GM12865 (cell line): ENCODE measurements around the gene PNP.
"Not testable (repeated sequence)": the region's sequence is repeated elsewhere in the genome, so short reads cannot be mapped to it uniquely, and the experiment has no call there.

Experiments used
- DNase-seq: peaks from one replicate; pipeline ENCODE4 v3.0.0; 2010; ENCODE audit warnings: low read depth
- H3K4me3 ChIP-seq: 2 replicates; pipeline ENCODE4 v1.5.1; 2011; ENCODE audit warnings: mild to moderate bottlenecking, low read depth, low read length, control low read depth
- TF ChIP-seq, protein P1 (sequence below): IDR thresholded peaks from 2 replicates; pipeline ENCODE4 v1.5.1; 2011; ENCODE audit warnings: low read length, control low read depth, low read depth, inconsistent platforms; ENCODE audit not compliant: insufficient read depth; ENCODE audit errors: missing control alignments

Gene PNP

DNA sequence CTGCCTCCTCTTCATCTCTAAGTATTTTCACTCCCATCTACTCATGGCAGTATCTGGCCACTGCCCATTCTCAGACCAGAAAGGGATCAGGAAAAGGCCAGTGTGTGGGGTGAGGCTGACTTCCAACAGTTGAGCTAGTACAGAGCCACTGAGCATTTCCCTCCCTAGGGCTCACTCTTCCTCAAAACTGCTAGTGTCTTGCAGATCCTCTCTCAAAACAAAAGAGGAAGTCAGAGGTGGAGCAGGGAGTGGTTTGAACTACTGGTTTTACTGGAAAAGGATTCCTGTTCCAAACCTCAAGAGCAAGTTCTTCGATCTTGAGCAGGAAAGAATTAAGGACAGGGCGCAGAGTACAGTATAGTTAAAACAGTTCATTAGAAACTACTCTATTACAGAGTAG lies 24.4 kb downstream of the PNP start:
- peak; percentile 33 for DNase-seq
- TF ChIP-seq, protein P1, sequence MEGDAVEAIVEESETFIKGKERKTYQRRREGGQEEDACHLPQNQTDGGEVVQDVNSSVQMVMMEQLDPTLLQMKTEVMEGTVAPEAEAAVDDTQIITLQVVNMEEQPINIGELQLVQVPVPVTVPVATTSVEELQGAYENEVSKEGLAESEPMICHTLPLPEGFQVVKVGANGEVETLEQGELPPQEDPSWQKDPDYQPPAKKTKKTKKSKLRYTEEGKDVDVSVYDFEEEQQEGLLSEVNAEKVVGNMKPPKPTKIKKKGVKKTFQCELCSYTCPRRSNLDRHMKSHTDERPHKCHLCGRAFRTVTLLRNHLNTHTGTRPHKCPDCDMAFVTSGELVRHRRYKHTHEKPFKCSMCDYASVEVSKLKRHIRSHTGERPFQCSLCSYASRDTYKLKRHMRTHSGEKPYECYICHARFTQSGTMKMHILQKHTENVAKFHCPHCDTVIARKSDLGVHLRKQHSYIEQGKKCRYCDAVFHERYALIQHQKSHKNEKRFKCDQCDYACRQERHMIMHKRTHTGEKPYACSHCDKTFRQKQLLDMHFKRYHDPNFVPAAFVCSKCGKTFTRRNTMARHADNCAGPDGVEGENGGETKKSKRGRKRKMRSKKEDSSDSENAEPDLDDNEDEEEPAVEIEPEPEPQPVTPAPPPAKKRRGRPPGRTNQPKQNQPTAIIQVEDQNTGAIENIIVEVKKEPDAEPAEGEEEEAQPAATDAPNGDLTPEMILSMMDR: no peak
- H3K4me3 ChIP-seq: no peak overlapping the region

DNA sequence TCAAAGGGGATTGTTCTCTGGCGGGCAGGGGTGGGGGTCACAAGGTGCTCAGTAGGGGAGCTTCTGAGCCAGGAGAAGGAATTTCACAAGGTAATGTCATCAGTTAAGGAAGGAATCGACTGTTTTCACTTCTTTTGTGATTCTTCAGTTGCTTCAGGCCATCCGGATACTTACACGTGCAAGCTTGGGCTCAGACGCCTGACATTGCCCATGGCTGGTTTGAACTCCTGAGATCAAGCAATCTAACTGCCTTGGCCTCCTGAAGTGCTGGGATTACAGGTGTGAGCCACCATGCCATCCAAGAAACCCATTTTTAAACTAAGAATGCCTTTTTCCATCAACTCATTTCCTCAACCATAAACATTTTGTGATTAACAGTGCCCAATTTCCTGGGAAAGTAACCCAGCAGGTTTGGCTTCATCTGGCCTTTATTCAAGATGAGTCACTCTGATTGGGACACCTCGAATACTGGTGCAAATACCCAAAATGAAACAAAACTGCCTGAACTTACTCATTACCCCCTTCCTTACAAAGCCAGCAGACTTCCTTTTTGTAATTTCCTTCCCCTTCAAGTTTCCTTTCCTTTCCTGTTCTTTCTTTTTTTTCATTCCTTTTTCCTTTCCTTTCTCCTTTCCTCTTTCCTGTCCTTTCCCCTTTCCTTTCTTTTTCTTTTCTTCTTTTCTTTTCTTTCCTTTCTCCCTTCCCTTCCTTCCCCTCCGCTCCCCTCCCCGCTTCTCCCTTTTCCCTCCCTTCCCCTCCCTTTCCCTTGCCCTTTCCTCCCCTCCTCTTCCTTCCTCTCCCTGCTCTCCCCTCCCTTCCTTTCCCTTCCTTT lies 25.9 kb downstream of the PNP start:
- no peak overlapping the region for H3K4me3 ChIP-seq
- no peak for DNase-seq
- TF ChIP-seq, protein P1: no peak

DNA sequence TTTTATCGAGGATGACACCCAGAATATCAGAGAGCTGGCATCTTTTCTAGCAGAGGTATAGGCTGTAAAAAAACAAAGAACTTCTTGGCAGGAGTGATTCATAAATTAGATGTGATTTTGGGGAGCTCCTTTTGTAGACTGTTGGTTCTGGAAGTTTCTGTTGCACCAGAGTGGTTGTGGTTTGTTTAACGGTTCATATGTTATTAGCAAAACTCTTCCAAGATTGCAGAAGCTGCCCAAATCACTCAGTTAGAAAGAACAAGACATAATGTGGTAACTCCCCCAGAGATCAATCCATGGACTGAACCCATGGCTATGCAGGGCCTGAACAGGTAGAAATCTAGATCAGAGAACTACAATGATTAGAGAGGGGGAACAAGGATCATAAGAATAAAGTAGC lies 29.4 kb downstream of the PNP start:
- no peak overlapping the region for H3K4me3 ChIP-seq
- TF ChIP-seq, protein P1: no peak
- DNase-seq: no peak

DNA sequence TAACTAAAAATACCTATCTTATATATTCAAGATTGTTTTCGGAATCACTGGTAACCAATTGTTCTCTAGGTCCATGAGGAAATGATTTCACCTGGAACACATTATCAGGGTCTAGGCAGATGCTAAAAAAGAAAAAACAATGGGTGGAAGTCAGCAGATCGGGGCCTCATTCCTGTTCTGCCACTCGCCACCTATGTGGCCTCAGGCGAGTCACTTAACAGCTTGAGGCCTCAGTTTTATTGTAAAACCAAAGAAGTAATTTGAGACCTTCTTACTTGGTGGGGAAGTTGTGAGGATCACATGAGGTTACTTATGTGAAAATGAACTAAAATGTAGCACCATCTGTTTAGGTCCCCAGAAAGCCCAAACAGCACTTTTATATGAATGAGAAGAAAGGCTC lies 29.9 kb downstream of the PNP start:
- peak; percentile 20 for DNase-seq
- no peak overlapping the region for H3K4me3 ChIP-seq
- TF ChIP-seq, protein P1: no peak

DNA sequence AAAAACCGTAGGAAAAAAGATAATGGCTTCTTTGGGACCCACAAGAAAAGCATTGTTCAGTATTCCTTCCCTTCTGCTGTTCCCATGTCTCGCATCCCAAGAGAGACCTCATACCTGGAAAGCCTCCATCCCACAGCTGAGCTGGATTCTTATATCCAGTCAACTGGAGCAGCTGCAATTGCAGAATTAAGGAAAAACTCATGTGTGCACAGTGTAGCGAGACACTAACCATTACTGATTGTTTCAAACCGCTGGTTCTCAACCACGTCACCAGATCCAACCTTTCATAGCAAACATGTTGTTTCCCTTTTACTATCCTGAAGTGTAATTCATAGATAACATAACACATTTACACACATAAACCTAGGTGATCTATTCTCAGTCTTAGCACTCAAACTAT lies 30.7 kb downstream of the PNP start:
- no peak for DNase-seq
- TF ChIP-seq, protein P1: no peak
- no peak overlapping the region for H3K4me3 ChIP-seq

DNA sequence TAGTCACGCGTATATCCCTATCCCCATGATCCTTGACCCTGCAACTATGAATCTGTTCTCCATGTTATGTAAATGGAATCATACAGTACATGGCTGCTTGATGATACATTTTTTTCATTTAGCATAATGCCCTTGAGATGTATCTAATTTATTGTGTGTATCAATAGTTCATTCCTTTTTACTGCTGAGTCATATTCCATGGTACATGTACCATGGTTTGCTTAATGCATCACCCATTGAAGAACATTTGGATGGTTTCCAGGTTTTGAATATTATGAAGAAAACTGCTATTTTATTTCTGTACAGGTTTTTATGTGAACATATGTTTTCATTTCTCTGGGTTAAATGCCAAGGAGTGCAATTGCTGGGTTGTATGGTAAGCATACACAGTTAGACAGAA lies 32.1 kb downstream of the PNP start:
- TF ChIP-seq, protein P1: no peak
- no peak overlapping the region for H3K4me3 ChIP-seq
- DNase-seq: no peak

DNA sequence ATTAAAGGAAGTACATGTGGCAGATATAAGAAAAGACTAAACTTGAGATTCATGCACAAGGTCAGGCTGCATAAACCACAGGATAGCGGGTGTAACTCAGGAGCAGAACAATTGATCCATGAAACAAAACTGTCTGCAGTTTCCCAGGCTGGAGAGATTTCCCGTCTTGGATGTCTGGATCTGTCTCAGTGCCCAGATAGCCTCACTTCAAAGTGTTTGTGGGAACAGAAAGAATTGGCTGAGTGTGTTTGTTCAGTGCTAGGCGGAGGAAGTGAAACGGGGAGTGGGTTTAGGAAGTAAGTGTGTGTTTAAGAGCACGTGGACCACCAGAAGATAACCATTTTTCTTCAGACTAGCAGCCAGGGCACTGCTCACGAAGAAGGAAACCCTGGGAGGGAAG lies 34.7 kb downstream of the PNP start:
- TF ChIP-seq, protein P1: no peak
- H3K4me3 ChIP-seq: no peak overlapping the region
- no peak for DNase-seq

DNA sequence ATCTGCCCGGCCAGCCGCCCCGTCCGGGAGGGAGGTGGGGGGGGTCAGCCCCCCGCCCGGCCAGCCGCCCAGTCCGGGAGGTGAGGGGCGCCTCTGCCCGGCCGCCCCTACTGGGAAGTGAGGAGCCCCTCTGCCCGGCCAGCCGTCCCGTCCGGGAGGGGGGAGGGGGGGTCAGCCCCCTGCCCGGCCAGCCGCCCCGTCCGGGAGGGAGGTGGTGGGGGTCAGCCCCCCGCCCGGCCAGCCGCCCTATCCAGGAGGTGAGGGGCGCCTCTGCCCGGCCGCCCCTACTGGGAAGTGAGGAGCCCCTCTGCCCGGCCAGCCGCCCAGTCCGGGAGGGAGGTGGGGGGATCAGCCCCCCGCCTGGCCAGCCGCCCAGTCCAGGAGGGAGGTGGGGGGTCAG lies 37.1 kb downstream of the PNP start:
- not testable (repeated sequence) for H3K4me3 ChIP-seq, DNase-seq

DNA sequence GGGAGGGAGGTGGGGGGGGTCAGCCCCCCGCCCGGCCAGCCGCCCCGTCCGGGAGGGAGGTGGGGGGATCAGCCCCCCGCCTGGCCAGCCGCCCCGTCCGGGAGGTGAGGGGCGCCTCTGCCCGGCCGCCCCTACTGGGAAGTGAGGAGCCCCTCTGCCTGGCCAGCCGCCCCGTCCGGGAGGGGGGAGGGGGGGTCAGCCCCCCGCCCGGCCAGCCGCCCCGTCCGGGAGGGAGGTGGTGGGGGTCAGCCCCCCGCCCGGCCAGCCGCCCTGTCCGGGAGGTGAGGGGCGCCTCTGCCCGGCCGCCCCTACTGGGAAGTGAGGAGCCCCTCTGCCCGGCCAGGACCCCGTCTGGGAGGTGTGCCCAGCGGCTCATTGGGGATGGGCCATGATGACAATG lies 37.5 kb downstream of the PNP start:
- H3K4me3 ChIP-seq, DNase-seq: not testable (repeated sequence)

DNA sequence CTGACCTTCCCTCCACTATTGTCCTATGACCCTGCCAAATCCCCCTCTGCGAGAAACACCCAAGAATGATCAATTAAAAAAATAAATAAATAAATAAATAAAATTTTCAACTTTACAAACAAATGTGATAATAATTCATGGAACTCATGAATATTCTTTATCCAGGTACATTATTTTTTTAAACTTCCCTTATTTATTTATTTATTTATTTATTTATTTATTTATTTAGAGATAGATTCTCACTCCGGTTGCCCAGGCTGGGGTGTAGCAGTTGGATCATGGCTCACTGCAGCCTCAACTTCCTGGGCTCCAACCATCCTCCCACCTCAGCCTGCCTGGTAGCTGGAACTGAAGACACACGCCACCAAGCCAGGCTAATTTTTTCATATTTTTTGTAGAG lies 38.3 kb downstream of the PNP start:
- H3K4me3 ChIP-seq, DNase-seq: not testable (repeated sequence)
